ENCODE results near the gene MUC13.

The MUC13 gene

DNA sequence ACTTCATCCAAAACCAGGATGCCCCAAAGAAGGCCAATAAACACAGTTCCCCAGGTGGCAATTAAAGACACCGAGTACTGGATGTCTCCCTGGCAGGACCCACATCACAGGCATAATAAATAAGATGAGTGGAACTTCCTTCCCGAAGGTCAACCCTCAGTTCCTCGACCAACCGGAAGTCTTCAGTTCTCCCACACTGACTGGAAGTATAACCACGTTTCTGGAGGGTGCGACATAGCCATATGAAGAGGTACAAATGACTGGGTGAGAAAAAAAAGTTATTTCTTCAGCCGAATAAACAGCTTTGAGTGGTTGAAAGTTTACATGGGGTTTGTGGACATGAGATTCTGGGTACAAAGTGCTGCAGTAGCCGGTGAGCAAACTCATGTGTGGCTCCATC is 34.6 kb upstream of the MUC13 start:
- TF ChIP-seq POLR2AphosphoS5 (IDR thresholded peaks at IDR 0.05; ENCODE audit: low read depth, low read length) (no peak), SIN3A (IDR thresholded peaks at IDR 0.05; ENCODE audit: borderline replicate concordance, insufficient read depth, low read length) (no peak), TAF1 (IDR thresholded peaks at IDR 0.05; ENCODE audit: borderline replicate concordance, insufficient read depth, low read length) (no peak), FOXP2 (optimal IDR thresholded peaks at IDR 0.05; ENCODE audit: borderline replicate concordance, extremely low read depth, extremely low read length, insufficient read depth) (no peak), REST (IDR thresholded peaks at IDR 0.05; ENCODE audit: insufficient read depth in 1 of 2, low read depth in 2 of 2, low read length in 2 of 2) (no peak)

DNA sequence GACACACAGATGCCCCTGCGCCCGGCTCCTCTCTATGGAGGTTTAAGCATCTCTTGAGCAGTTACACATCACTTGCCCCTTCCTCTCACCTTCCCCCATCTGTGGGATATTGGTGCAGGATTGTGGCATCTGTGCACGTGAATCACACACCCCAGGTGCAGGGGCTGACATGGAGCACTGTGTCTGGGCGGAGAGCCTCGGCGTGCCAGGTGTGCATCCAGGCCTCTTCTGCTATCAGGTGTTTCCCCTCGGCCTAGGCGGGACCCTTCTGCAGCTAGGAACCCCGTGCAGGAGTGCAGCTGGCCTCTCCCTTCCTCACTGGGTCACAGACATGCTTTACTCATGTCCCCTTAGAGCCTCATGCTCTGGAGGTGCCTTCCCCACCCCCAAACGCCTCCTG is 33.4 kb upstream of the MUC13 start:
- TF ChIP-seq TAF1 (IDR thresholded peaks at IDR 0.05; ENCODE audit: borderline replicate concordance, insufficient read depth, low read length): no peak
- no peak for TF ChIP-seq FOXP2 (optimal IDR thresholded peaks at IDR 0.05; ENCODE audit: borderline replicate concordance, extremely low read depth, extremely low read length, insufficient read depth)
- no peak for TF ChIP-seq POLR2AphosphoS5 (IDR thresholded peaks at IDR 0.05; ENCODE audit: low read depth, low read length)
- TF ChIP-seq SIN3A (IDR thresholded peaks at IDR 0.05; ENCODE audit: borderline replicate concordance, insufficient read depth, low read length): no peak
- TF ChIP-seq REST (IDR thresholded peaks at IDR 0.05; ENCODE audit: insufficient read depth in 1 of 2, low read depth in 2 of 2, low read length in 2 of 2): no peak

GRCh38 chr3:124966521-124967445 is 32.2 kb upstream of the MUC13 start:
- TF ChIP-seq FOXP2 (optimal IDR thresholded peaks at IDR 0.05; ENCODE audit: borderline replicate concordance, extremely low read depth, extremely low read length, insufficient read depth): no peak
- no peak for TF ChIP-seq TAF1 (IDR thresholded peaks at IDR 0.05; ENCODE audit: borderline replicate concordance, insufficient read depth, low read length)
- no peak for TF ChIP-seq REST (IDR thresholded peaks at IDR 0.05; ENCODE audit: insufficient read depth in 1 of 2, low read depth in 2 of 2, low read length in 2 of 2)
- TF ChIP-seq SIN3A (IDR thresholded peaks at IDR 0.05; ENCODE audit: borderline replicate concordance, insufficient read depth, low read length): no peak
- no peak for TF ChIP-seq POLR2AphosphoS5 (IDR thresholded peaks at IDR 0.05; ENCODE audit: low read depth, low read length)

GRCh38 chr3:124965413-124965812 is 30.9 kb upstream of the MUC13 start:
- TF ChIP-seq SIN3A (IDR thresholded peaks at IDR 0.05; ENCODE audit: borderline replicate concordance, insufficient read depth, low read length) (no peak), TAF1 (IDR thresholded peaks at IDR 0.05; ENCODE audit: borderline replicate concordance, insufficient read depth, low read length) (no peak), POLR2AphosphoS5 (IDR thresholded peaks at IDR 0.05; ENCODE audit: low read depth, low read length) (no peak), FOXP2 (optimal IDR thresholded peaks at IDR 0.05; ENCODE audit: borderline replicate concordance, extremely low read depth, extremely low read length, insufficient read depth) (no peak), REST (IDR thresholded peaks at IDR 0.05; ENCODE audit: insufficient read depth in 1 of 2, low read depth in 2 of 2, low read length in 2 of 2) (no peak)
